Heart left ventricle (tissue), 13 donors: ENCODE measurements around the gene ZNF70.

Experiments used
- CTCF ChIP-seq, 12 donors: fragments of 200-600 bp; sonication (generic) in 4 of 12; IDR thresholded peaks; one replicate each; pipeline versions ENCODE4 v1.5.0 to v1.8.0; 2018 to 2022; ENCODE audit warnings: antibody characterized with exemption in 12 of 12, mild to moderate bottlenecking in 5 of 12
- POLR2A ChIP-seq, 2 donors: fragments of 450-650 bp; IDR thresholded peaks; one replicate each; pipeline ENCODE4 v1.6.1; 2017; ENCODE audit warnings: antibody characterized with exemption in 2 of 2, mild to moderate bottlenecking in 2 of 2, moderate library complexity in 2 of 2
- donor health status: ischemic (EF 13 %, LVEDD 7.1; RV severe dilation, severe dysfunction).
- donor health status: DM: no; HTN: yes; CAD: no.
- donor health status: DM: no; HTN: no; CAD: no.
- donor health status: ischemic (EF 25% LVEDD 6.9; RV normal size, moderate dysfunction).
- donor health status: ischemic (EF 25% LVEDD 5.7; RV mildly dilated, moderate dysfunction).
- donor health status: ischemic (EF 35%, LVEDD 5.7; RV mildly dilated, moderate dysfunction).
- donor health status: nonischemic (EF 11% LVEDD 7.7; RV severe dilation, severe dysfunction).
- donor health status: DM: yes; HTN: yes; CAD: no.
- donor health status: PGD.
- donor health status: ischemic (EF 29% LVEDD 5.4; RV normal size, mild dysfunction).
- donor health status: nonischemic (EF 23%, LVEDD 6.1; RV moderate dilation, normal function).

DNA sequence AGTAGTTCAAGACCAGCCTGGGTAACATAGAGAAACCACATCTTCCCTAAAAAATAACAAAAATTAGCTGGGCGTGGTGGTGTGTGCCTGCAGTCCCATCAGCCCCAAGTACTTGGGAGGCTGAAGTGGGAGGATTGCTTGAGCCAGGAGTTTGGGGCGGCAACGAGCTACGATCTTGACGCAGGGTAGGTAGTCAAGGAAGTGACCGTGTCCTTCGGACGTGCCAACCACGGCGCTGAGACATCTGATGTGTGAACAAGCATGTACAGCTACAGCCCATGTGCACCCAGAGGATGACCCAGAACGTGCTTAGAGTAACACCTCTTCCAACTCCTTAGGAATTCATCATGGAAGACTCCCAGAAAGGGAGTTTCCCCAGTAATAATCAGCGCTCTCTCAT, 38.7 kb downstream of the ZNF70 start:
- TF ChIP-seq CTCF (IDR thresholded peaks at IDR 0.05): no peak
- no peak for TF ChIP-seq POLR2A (IDR thresholded peaks at IDR 0.05)
